ENCODE measurements around the gene TNIP2. TPM values are rescaled to one million over a fixed set of nuclear protein-coding genes. Genes with fewer than 3 reads are reported as not detected.

TNIP2 gene
- total and polyA plus RNA-seq, 2 of the 8 experiments (the other 6 are each of a cell fraction or from before 2014, with no cell fraction given) = 23.7 to 37.7 TPM

DNA sequence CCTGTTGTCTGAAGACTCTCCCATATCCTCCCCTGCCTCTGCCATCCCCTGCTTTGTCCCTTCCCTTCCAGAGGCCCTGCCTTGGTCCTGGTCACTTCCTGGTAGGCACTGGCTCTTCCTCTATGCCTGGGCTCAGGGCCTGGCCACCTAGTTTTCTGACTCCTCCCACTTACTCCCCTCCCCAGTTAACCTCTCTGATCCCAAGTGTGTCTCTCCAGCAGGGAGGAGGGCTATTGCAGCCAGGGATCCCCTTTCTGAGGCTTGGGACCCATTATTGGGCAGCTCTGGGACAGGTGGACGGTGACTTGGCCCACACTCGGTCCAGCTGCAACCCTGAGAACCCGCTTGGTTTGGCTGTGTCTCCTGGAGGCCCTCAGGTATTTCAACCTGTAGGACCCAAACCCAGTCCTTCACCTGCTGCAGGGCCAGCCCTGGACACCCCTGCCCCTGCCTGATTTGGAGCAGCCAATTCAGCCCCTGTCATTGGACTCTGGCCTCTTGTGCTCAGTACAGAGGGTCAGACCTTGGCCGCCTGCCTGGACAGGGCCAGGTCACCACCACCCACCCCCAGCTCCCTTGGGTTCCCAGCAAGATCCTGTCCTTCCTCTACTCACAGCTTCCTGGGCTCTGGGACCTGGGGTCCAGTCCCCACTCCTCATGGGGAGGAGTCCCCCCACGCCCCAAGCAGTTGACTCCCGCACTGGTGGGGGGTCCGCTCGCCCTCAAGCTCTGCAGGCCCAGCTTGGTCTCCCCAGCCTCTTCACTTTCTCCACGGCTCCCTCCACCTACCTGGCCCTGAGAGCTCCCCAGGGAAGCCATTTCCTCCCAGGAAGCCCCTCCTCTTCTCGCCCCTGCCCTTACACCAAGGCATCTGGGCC is 35.6 kb upstream of the TNIP2 start:
- no peak for FAIRE-seq
- TF ChIP-seq CBX5 (IDR thresholded peaks at IDR 0.05; ENCODE audit: low read depth, low read length) = no peak
- no peak for TF ChIP-seq SP1 (IDR thresholded peaks at IDR 0.05; ENCODE audit: low read depth, low read length)
- TF ChIP-seq ZNF274 (IDR thresholded peaks at IDR 0.05; ENCODE audit: borderline replicate concordance, extremely low read depth, low read length) = no peak
- TF ChIP-seq SUZ12 (IDR thresholded peaks at IDR 0.05; ENCODE audit: low read length) = no peak
- TF ChIP-seq KDM5A (IDR thresholded peaks at IDR 0.05; ENCODE audit: low read length) = no peak
- TF ChIP-seq NRF1 (IDR thresholded peaks at IDR 0.05; ENCODE audit: low read depth, low read length) = no peak
- TF ChIP-seq POLR2AphosphoS5 (IDR thresholded peaks at IDR 0.05; ENCODE audit: low read depth, low read length) = no peak
- TF ChIP-seq, protein P1, sequence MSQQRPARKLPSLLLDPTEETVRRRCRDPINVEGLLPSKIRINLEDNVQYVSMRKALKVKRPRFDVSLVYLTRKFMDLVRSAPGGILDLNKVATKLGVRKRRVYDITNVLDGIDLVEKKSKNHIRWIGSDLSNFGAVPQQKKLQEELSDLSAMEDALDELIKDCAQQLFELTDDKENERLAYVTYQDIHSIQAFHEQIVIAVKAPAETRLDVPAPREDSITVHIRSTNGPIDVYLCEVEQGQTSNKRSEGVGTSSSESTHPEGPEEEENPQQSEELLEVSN (IDR thresholded peaks at IDR 0.05) = no peak
- no peak for TF ChIP-seq SP4 (IDR thresholded peaks at IDR 0.05; ENCODE audit: low read length)
- no peak for TF ChIP-seq TAF7 (optimal IDR thresholded peaks at IDR 0.05; ENCODE audit: borderline replicate concordance, low read depth, low read length)
- TF ChIP-seq JUN (IDR thresholded peaks at IDR 0.05; ENCODE audit: low read depth, low read length) = no peak

More for the DNA sequence above, 35.6 kb upstream of the TNIP2 start:
- H3K23me2 ChIP-seq (ENCODE audit: low read depth, low read length) = no peaks in the 10 kb centered on the region; the same call in 1 of the 2 replicates
- H3K9me3 ChIP-seq (ENCODE audit: insufficient read depth in 2 of 2, low read depth in 1 of 2, low read length in 1 of 2) = no peaks in the 10 kb centered on the region; a peak in 1 of 4 replicates
- H4K5ac ChIP-seq (ENCODE audit: insufficient read length, low read depth, low read length) = no peak overlapping the region
- peak overlapping the region; percentile 54; the same call in 1 of the 2 replicates for H2AK5ac ChIP-seq (ENCODE audit: low read depth, low read length)
- no peak overlapping the region; the same call in 1 of the 2 replicates for H4K8ac ChIP-seq (ENCODE audit: extremely low read depth, insufficient read depth, low read length)
- H2BK5ac ChIP-seq (ENCODE audit: low read depth, low read length) = no peak overlapping the region
- POLR2A ChIA-PET (ENCODE audit: partially characterized antibody) = interaction anchor here (0.8 to 2.6 kb wide), 8 partner anchors 9 to 153 kb away, joined by 3 to 10 read pairs (median 4); no protein-coding TSS in a partner anchor
- H3K4me3 ChIP-seq (ENCODE audit: extremely low read depth in 1 of 4, insufficient read depth in 2 of 4, low read depth in 3 of 4, low read length in 4 of 4) = no peak overlapping the region
- peak overlapping the region; percentile 25 for H4K91ac ChIP-seq (replicated peaks; ENCODE audit: insufficient read length, low read length)
- no peak overlapping the region for H3K56ac ChIP-seq (replicated peaks; ENCODE audit: insufficient read length, low read depth, low read length)
- 94% methylated on average over 9 of the region's 10 CpGs; no CpG with 5 or more reads in 1 of the 2 experiments for WGBS, 2 experiments (ENCODE audit: extremely low coverage in 1 of 2, insufficient coverage in 1 of 2, insufficient read length in 1 of 2, insufficient replicate concordance in 2 of 2, low coverage in 1 of 2, low lambda C conversion rate in 2 of 2, missing lambda C conversion rate in 1 of 2)
- peak overlapping the region; percentile 94; the same call in 1 of the 2 replicates for H2BK12ac ChIP-seq (ENCODE audit: low read depth, low read length)
- no peak for DNase-seq (ENCODE audit: low read depth in 1 of 2, low spot score in 2 of 2)
- H3K4me1 ChIP-seq (replicated peaks in 1 of 4; ENCODE audit: control insufficient read depth in 3 of 4, insufficient read depth in 4 of 4, low read length in 3 of 4) = peaks cover 0 to 24% (median 13%) of the 10 kb centered on the region in 4 experiments; a peak in 6 of 7 replicates
- H3K79me1 ChIP-seq (ENCODE audit: low read depth, low read length) = 0 out of 2 replicates have a peak, but pooled peaks cover 2% of the 10 kb centered on the region
- H2BK20ac ChIP-seq (ENCODE audit: low read length) = peak overlapping the region; percentile 61; the same call in 1 of the 2 replicates
- no peak overlapping the region for H2AFZ ChIP-seq (ENCODE audit: low read length)
- no peak overlapping the region for H2BK120ac ChIP-seq (replicated peaks; ENCODE audit: low read depth, low read length)
- no peak overlapping the region for H3K23ac ChIP-seq (ENCODE audit: insufficient read length)
- peaks cover 2 to 3% of the 10 kb centered on the region in 2 experiments for H4K20me1 ChIP-seq (replicated peaks in 1 of 2; ENCODE audit: control insufficient read depth in 1 of 2, insufficient read depth in 2 of 2, low read length in 2 of 2)
- H3K14ac ChIP-seq (ENCODE audit: insufficient read length) = no peak overlapping the region
- CTCF ChIA-PET (ENCODE audit: partially characterized antibody) = interaction anchor here (1.5 kb wide), 2 partner anchors 18 to 34 kb away, joined by 3 to 5 read pairs; no protein-coding TSS in a partner anchor
- H3K79me2 ChIP-seq (ENCODE audit: control insufficient read depth in 1 of 2, insufficient read depth in 2 of 2, low read length in 2 of 2) = no peaks in the 10 kb centered on the region
- H2BK15ac ChIP-seq (ENCODE audit: low read length) = peak overlapping the region; percentile 40; the same call in 1 of the 2 replicates
- H3K27ac ChIP-seq (ENCODE audit: low read depth, low read length) = no peak overlapping the region
- peak overlapping the region; percentile 14 for H3K4ac ChIP-seq (replicated peaks; ENCODE audit: insufficient read length, low read depth, low read length)
- H3K36me3 ChIP-seq (ENCODE audit: control insufficient read depth in 2 of 4, insufficient read depth in 4 of 4, low read length in 3 of 4) = no peaks in the 10 kb centered on the region
- no peak overlapping the region; a peak in 1 of 4 replicates for H3K4me2 ChIP-seq (ENCODE audit: insufficient read depth in 1 of 2, low read depth in 2 of 2, low read length in 2 of 2)
- H3K18ac ChIP-seq (ENCODE audit: extremely low read depth, low read length) = no peak overlapping the region
- H3K9ac ChIP-seq (replicated peaks in 1 of 4; ENCODE audit: extremely low read depth in 1 of 4, low read depth in 3 of 4, low read length in 3 of 4) = no peak overlapping the region
- H3K27me3 ChIP-seq (replicated peaks in 1 of 4; ENCODE audit: control insufficient read depth in 3 of 4, extremely low read depth in 1 of 4, insufficient read depth in 3 of 4, low read length in 3 of 4) = peaks cover 0 to 19% (median 12%) of the 10 kb centered on the region in 4 experiments; a peak in 5 of 7 replicates
